ENCODE measurements around the gene GRID2. TPM values are rescaled to one million over a fixed set of nuclear protein-coding genes. Genes with fewer than 3 reads are reported as not detected.

The GRID2 gene
- total and polyA plus RNA-seq, 8 donors = 6.4 TPM; not detected in 7

GRCh38 chr4:93802045-93802444 is 1498.3 kb downstream of the GRID2 start:
- intact Hi-C loops (cut with DNase I; ENCODE audit: low total_unique reads) = no loop called here
- WGBS, 5 donors = 65 to 74% (median 72%) methylated on average over 4 of the region's 4 CpGs
- H3K27me3 ChIP-seq = no peaks in the 10 kb centered on the region
- TF ChIP-seq POLR2AphosphoS5 (IDR thresholded peaks at IDR 0.05) = no peak
- no peak for TF ChIP-seq EP300 (IDR thresholded peaks at IDR 0.05)
- no peak for TF ChIP-seq CTCF (IDR thresholded peaks at IDR 0.05)
- TF ChIP-seq POLR2A (IDR thresholded peaks at IDR 0.05) = no peak
- H3K36me3 ChIP-seq = no peaks in the 10 kb centered on the region
- H3K27ac ChIP-seq = no peak overlapping the region
- no peak for DNase-seq
- no peak overlapping the region for H3K4me3 ChIP-seq
- no peaks in the 10 kb centered on the region for H3K4me1 ChIP-seq
- H3K9me3 ChIP-seq = no peaks in the 10 kb centered on the region

- H3K4me3 ChIP-seq = no peak overlapping the region
- no peaks in the 10 kb centered on the region for H3K27me3 ChIP-seq
- no peak overlapping the region for H3K27ac ChIP-seq
- 64 to 76% (median 68%) methylated on average over 4 of the region's 4 CpGs for WGBS, 5 donors
- peak; percentile 24 to 31 for DNase-seq
- no peaks in the 10 kb centered on the region for H3K36me3 ChIP-seq
- H3K9me3 ChIP-seq = no peaks in the 10 kb centered on the region
- intact Hi-C loops (cut with DNase I; ENCODE audit: low total_unique reads) = no loop called here
- H3K4me1 ChIP-seq = peaks cover 0 to 5% (median 0%) of the 10 kb centered on the region in 4 donors
- TF ChIP-seq POLR2AphosphoS5 (IDR thresholded peaks at IDR 0.05) (peak in 1 of 3 donors; percentile 8), EP300 (IDR thresholded peaks at IDR 0.05) (no peak)
Measured at GRCh38 chr4:93809773-93810172, 1506.0 kb downstream of the GRID2 start.

GRCh38 chr4:93810340-93810992 is 1506.7 kb downstream of the GRID2 start:
- Histone ChIP-seq H3K27ac (no peak overlapping the region), H3K9me3 (no peaks in the 10 kb centered on the region), H3K27me3 (no peaks in the 10 kb centered on the region), H3K36me3 (no peaks in the 10 kb centered on the region), H3K4me3 (no peak overlapping the region), H3K4me1 (peaks cover 0 to 5% (median 0%) of the 10 kb centered on the region in 4 donors)
- DNase-seq = peak in 1 of 2 donors; percentile 45
- TF ChIP-seq POLR2A (IDR thresholded peaks at IDR 0.05) = no peak
- TF ChIP-seq POLR2AphosphoS5 (IDR thresholded peaks at IDR 0.05) = no peak
- no peak for TF ChIP-seq EP300 (IDR thresholded peaks at IDR 0.05)
- no peak for TF ChIP-seq CTCF (IDR thresholded peaks at IDR 0.05)
- intact Hi-C loops (cut with DNase I; ENCODE audit: low total_unique reads) = no loop called here
- whole genome bisulfite sequencing, 5 donors = 17 to 38% (median 25%) methylated on average over 5 of the region's 5 CpGs

- Histone ChIP-seq H3K4me1 (peaks cover 0 to 5% (median 0%) of the 10 kb centered on the region in 4 donors), H3K9me3 (no peaks in the 10 kb centered on the region), H3K36me3 (no peaks in the 10 kb centered on the region), H3K27ac (no peak overlapping the region), H3K27me3 (no peaks in the 10 kb centered on the region), H3K4me3 (no peak overlapping the region)
- intact Hi-C loops (cut with DNase I; ENCODE audit: low total_unique reads) = no loop called here
- TF ChIP-seq POLR2A (IDR thresholded peaks at IDR 0.05) = no peak
- no peak for TF ChIP-seq POLR2AphosphoS5 (IDR thresholded peaks at IDR 0.05)
- TF ChIP-seq CTCF (IDR thresholded peaks at IDR 0.05) = no peak
- no peak for TF ChIP-seq EP300 (IDR thresholded peaks at IDR 0.05)
- WGBS, 5 donors = 41 to 71% (median 57%) methylated on average over 2 of the region's 2 CpGs
- DNase-seq = no peak
Measured at GRCh38 chr4:93813092-93813491, 1509.3 kb downstream of the GRID2 start.

- DNase-seq = no peak
- H3K36me3 ChIP-seq = no peaks in the 10 kb centered on the region
- TF ChIP-seq POLR2AphosphoS5 (IDR thresholded peaks at IDR 0.05) (no peak), POLR2A (IDR thresholded peaks at IDR 0.05) (no peak), CTCF (IDR thresholded peaks at IDR 0.05) (no peak), EP300 (IDR thresholded peaks at IDR 0.05) (no peak)
- 76 to 81% (median 77%) methylated on average over 3 of the region's 3 CpGs for WGBS, 5 donors
- no peaks in the 10 kb centered on the region for H3K9me3 ChIP-seq
- no peaks in the 10 kb centered on the region for H3K27me3 ChIP-seq
- no peak overlapping the region for H3K4me3 ChIP-seq
- intact Hi-C loops (cut with DNase I; ENCODE audit: low total_unique reads) = no loop called here
- H3K27ac ChIP-seq = no peak overlapping the region
- H3K4me1 ChIP-seq = peaks cover 0 to 5% (median 0%) of the 10 kb centered on the region in 4 donors
Measured at GRCh38 chr4:93814141-93814540, 1510.4 kb downstream of the GRID2 start.

Measured in stomach (tissue), 9 donors.